GM18520 (cell line): ENCODE measurements around the gene ELL.

Experiments used
- ATAC-seq: cut with Tn5 transposase; IDR thresholded peaks from one replicate; pipeline ENCODE4 v1.9.1; 2021; ENCODE audit not compliant: unreplicated experiment

ELL gene

GRCh38 chr19:18473003-18473705, 48.7 kb downstream of the ELL start:
- no peak for ATAC-seq

GRCh38 chr19:18470787-18471186, 51.1 kb downstream of the ELL start:
- no peak for ATAC-seq

GRCh38 chr19:18469069-18469846, 52.6 kb downstream of the ELL start:
- ATAC-seq, result no peak

GRCh38 chr19:18468517-18468916, 53.4 kb downstream of the ELL start:
- ATAC-seq, result no peak

GRCh38 chr19:18467978-18468377, 53.9 kb downstream of the ELL start:
- ATAC-seq, result no peak

- ATAC-seq, result no peak
Measured at GRCh38 chr19:18466354-18466753, 55.5 kb downstream of the ELL start.

- no peak for ATAC-seq
Measured at GRCh38 chr19:18465964-18466339, 55.9 kb downstream of the ELL start.

GRCh38 chr19:18465214-18465963, 56.5 kb downstream of the ELL start:
- no peak for ATAC-seq

GRCh38 chr19:18464646-18465045, 57.2 kb downstream of the ELL start:
- no peak for ATAC-seq

- no peak for ATAC-seq
Measured at GRCh38 chr19:18461471-18461870, 60.4 kb downstream of the ELL start.

GRCh38 chr19:18460900-18461299, 61.0 kb downstream of the ELL start:
- ATAC-seq, result no peak

GRCh38 chr19:18457483-18458331, 64.2 kb downstream of the ELL start:
- ATAC-seq, result no peak

- no peak for ATAC-seq
Measured at GRCh38 chr19:18456974-18457373, 64.9 kb downstream of the ELL start.

- no peak for ATAC-seq
Measured at GRCh38 chr19:18456279-18456678, 65.6 kb downstream of the ELL start.

- ATAC-seq, result no peak
Measured at GRCh38 chr19:18453269-18454024, 68.4 kb downstream of the ELL start.

- no peak for ATAC-seq
Measured at GRCh38 chr19:18452386-18452785, 69.5 kb downstream of the ELL start.

- ATAC-seq, result no peak
Measured at GRCh38 chr19:18450931-18451836, 70.7 kb downstream of the ELL start.

GRCh38 chr19:18450021-18450930, 71.6 kb downstream of the ELL start:
- no peak for ATAC-seq
